ENCODE measurements around the gene MAP4K4.

MAP4K4 gene

GRCh38 chr2:101697124-101698013, at the start of gene MAP4K4:
MAP4K4 (plus strand) TSS chr2:101697707; CDS start chr2:101698081, 374 bp downstream.
- peak; percentile 21 for TF ChIP-seq CTCF (IDR thresholded peaks at IDR 0.05; ENCODE audit: insufficient read depth, low read depth, low read length, missing control alignments)
- peak; percentile 86 for DNase-seq (ENCODE audit: low read depth)
- H3K4me3 ChIP-seq (ENCODE audit: low read length) = peak within 1 kb of the TSS; percentile 86

GRCh38 chr2:101653469-101653868, 44.0 kb upstream of the MAP4K4 start:
- DNase-seq (ENCODE audit: low read depth) = no peak
- TF ChIP-seq CTCF (IDR thresholded peaks at IDR 0.05; ENCODE audit: insufficient read depth, low read depth, low read length, missing control alignments) = no peak

GRCh38 chr2:101655702-101656422, 41.6 kb upstream of the MAP4K4 start:
- TF ChIP-seq CTCF (IDR thresholded peaks at IDR 0.05; ENCODE audit: insufficient read depth, low read depth, low read length, missing control alignments) = no peak
- no peak overlapping the region for H3K4me3 ChIP-seq (ENCODE audit: low read length)
- no peak for DNase-seq (ENCODE audit: low read depth)

More at GRCh38 chr2:101653469-101653868, 44.0 kb upstream of the MAP4K4 start:
- no peak overlapping the region for H3K4me3 ChIP-seq (ENCODE audit: low read length)

GRCh38 chr2:101657787-101658186, 39.7 kb upstream of the MAP4K4 start:
- TF ChIP-seq CTCF (IDR thresholded peaks at IDR 0.05; ENCODE audit: insufficient read depth, low read depth, low read length, missing control alignments) = no peak
- H3K4me3 ChIP-seq (ENCODE audit: low read length) = no peak overlapping the region
- DNase-seq (ENCODE audit: low read depth) = no peak

GRCh38 chr2:101658387-101658786, 39.1 kb upstream of the MAP4K4 start:
- no peak overlapping the region for H3K4me3 ChIP-seq (ENCODE audit: low read length)
- DNase-seq (ENCODE audit: low read depth) = no peak
- no peak for TF ChIP-seq CTCF (IDR thresholded peaks at IDR 0.05; ENCODE audit: insufficient read depth, low read depth, low read length, missing control alignments)

GRCh38 chr2:101665312-101665711, 32.2 kb upstream of the MAP4K4 start:
- no peak for TF ChIP-seq CTCF (IDR thresholded peaks at IDR 0.05; ENCODE audit: insufficient read depth, low read depth, low read length, missing control alignments)
- DNase-seq (ENCODE audit: low read depth) = no peak
- H3K4me3 ChIP-seq (ENCODE audit: low read length) = no peak overlapping the region
